ENCODE measurements around the gene DHRS13. TPM values are rescaled to one million over a fixed set of nuclear protein-coding genes. Genes with fewer than 3 reads are reported as not detected.

DHRS13 gene
- 10 to 100 TPM in 1 of 2 donors, 1 to 10 TPM in 1; 9.4 to 15.6 TPM for polyA plus RNA-seq

DNA sequence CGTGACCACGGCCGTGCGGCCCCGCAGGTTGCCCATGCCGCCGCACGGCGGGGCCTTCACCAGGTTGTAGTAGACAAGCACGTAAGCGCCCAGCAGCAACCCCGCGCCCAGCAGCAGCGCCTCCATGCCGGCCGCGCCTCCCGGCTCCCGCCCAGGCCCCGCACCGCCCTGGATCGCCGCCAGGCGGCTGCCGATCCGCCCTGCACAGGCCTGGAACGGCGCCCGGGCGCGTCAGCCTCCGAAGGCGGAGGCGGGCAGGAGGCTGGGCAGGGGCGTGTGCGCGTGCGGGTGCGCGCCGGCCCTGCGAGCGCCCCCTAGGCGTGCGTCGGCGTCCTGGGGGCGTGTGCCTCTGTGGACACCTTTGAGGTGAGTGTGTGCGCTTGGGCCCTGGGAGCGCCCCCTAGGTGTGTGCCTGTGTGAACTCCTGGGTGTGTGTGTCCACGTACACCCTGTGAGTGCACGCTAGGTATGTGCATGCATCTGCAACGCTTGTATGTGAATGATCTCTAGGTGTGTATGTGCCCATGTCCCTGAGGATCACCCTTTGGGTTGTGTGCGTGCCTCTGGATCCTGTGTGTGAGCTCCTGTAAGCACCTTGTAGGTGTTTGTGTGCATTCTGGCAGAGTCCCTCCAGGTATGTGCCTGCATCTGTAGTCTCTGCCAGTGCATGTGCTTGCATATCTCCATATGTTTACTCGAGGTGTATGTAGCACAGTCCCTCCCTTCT lies at the start of gene DHRS13:
DHRS13 (minus strand) TSS at position 261 of the 727 bp plus-strand sequence; CDS start at position 126, 135 bp downstream.
- Histone ChIP-seq H3K4me1 (ENCODE audit: control insufficient read depth in 2 of 2, insufficient read depth in 2 of 2, low read length in 1 of 2) (peaks cover 5 to 8% of the 10 kb centered on the region in 2 donors), H3K27ac (ENCODE audit: low read depth in 2 of 2, low read length in 1 of 2) (peak within 1 kb of the TSS; percentile 88 to 89), H3K4me3 (ENCODE audit: low read depth in 1 of 2, low read length in 2 of 2) (peak within 1 kb of the TSS; percentile 80 to 83), H3K27me3 (ENCODE audit: control insufficient read depth in 1 of 2, insufficient read depth in 2 of 2, low read length in 2 of 2) (no peaks in the 10 kb centered on the region), H3K36me3 (ENCODE audit: control insufficient read depth in 2 of 2, insufficient read depth in 2 of 2, low read length in 1 of 2) (peaks cover 0 to 15% of the 10 kb centered on the region in 2 donors), H3K9me3 (ENCODE audit: control insufficient read depth in 2 of 2, insufficient read depth in 1 of 2, low read depth in 1 of 2, low read length in 1 of 2) (no peaks in the 10 kb centered on the region)
- WGBS, 2 donors = 1% methylated on average over 50 to 55 of the region's 55 CpGs

- WGBS, 2 donors = 5% methylated on average over 36 of the region's 36 CpGs
- Histone ChIP-seq H3K9me3 (ENCODE audit: control insufficient read depth in 2 of 2, insufficient read depth in 1 of 2, low read depth in 1 of 2, low read length in 1 of 2) (no peaks in the 10 kb centered on the region), H3K4me1 (ENCODE audit: control insufficient read depth in 2 of 2, insufficient read depth in 2 of 2, low read length in 1 of 2) (no peaks in the 10 kb centered on the region), H3K4me3 (ENCODE audit: low read depth in 1 of 2, low read length in 2 of 2) (peak overlapping the region; percentile 55 to 59), H3K27ac (ENCODE audit: low read depth in 2 of 2, low read length in 1 of 2) (peak overlapping the region; percentile 98 to 99), H3K27me3 (ENCODE audit: control insufficient read depth in 1 of 2, insufficient read depth in 2 of 2, low read length in 2 of 2) (no peaks in the 10 kb centered on the region), H3K36me3 (ENCODE audit: control insufficient read depth in 2 of 2, insufficient read depth in 2 of 2, low read length in 1 of 2) (no peaks in the 10 kb centered on the region)
Measured at GRCh38 chr17:28951991-28952975, 49.4 kb upstream of the DHRS13 start.

DNA sequence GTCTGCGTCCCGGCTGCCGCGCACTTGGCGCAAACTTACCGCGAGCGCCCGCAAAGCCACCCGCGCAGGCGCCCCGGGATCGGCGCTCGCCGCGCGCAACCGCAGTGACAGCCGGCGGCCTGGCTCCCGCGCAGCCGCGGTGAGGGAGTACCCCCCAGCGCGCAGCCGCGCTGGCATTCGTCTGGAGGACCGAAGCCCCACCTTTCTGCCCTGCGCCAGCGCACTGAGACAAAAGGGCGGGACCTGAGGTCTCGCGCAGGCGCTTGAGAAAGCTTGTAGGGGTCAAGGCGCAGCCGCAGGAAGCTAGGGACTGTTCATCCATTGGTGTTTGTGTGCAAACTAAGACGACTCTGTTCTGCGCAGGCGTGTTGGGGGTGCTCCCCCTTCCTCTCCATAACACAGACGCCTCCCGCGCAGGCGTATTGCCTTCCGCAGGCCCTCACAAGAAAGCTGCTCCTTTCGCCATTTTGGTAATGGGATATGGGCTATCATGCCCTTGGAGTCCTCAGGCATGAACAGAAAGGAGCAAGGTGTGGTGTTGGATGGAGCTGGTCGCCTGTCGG lies 48.6 kb upstream of the DHRS13 start, which contains the start of gene PHF12:
PHF12 (minus strand) TSS at position 91 of the 563 bp plus-strand sequence. CDS start 558 bp downstream, outside the sequence.
- Histone ChIP-seq H3K9me3 (ENCODE audit: control insufficient read depth in 2 of 2, insufficient read depth in 1 of 2, low read depth in 1 of 2, low read length in 1 of 2) (no peaks in the 10 kb centered on the region), H3K36me3 (ENCODE audit: control insufficient read depth in 2 of 2, insufficient read depth in 2 of 2, low read length in 1 of 2) (no peaks in the 10 kb centered on the region), H3K4me1 (ENCODE audit: control insufficient read depth in 2 of 2, insufficient read depth in 2 of 2, low read length in 1 of 2) (no peaks in the 10 kb centered on the region), H3K4me3 (ENCODE audit: low read depth in 1 of 2, low read length in 2 of 2) (peak within 1 kb of the TSS; percentile 73 to 94), H3K27ac (ENCODE audit: low read depth in 2 of 2, low read length in 1 of 2) (peak within 1 kb of the TSS; percentile 98 to 99), H3K27me3 (ENCODE audit: control insufficient read depth in 1 of 2, insufficient read depth in 2 of 2, low read length in 2 of 2) (no peaks in the 10 kb centered on the region)
- 0% methylated on average over 50 to 51 of the region's 51 CpGs for WGBS, 2 donors

DNA sequence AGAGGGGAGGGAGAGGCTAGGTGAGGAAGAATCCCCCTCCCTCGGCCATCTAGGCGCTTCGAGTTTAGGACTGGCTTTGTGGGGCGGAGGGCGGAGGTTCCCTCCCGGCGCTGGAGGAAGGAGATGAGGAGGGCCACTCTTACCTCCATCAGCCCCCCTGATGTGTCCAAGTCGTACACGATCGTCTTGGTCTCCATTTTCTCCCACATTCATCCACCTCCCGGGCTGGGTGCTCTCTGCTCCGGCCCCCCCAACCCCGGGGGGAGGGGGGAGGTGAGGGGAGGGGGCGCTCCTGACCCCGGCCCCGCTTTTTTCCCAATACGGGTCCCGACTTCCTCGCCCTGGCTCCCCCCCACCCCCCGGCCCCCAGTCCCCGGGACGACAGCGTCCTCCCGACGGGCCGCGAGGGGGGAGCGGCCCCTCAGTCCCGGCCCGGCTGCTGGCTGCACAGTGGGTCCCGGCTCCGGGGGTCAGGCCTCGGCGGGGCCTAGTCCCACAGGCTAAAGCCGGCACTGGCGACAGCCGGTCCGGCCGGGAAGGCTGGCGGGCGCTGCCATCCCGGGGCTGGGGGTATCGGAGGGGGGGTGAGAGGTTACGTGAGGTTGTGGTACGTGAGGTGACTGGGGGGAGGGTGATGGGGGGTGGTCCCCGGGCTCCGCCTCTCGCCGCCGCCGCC lies 48.0 kb upstream of the DHRS13 start:
- no peaks in the 10 kb centered on the region for H3K27me3 ChIP-seq (ENCODE audit: control insufficient read depth in 1 of 2, insufficient read depth in 2 of 2, low read length in 2 of 2)
- no peaks in the 10 kb centered on the region for H3K4me1 ChIP-seq (ENCODE audit: control insufficient read depth in 2 of 2, insufficient read depth in 2 of 2, low read length in 1 of 2)
- H3K27ac ChIP-seq (ENCODE audit: low read depth in 2 of 2, low read length in 1 of 2) = peak overlapping the region; percentile 87 to 93
- H3K36me3 ChIP-seq (ENCODE audit: control insufficient read depth in 2 of 2, insufficient read depth in 2 of 2, low read length in 1 of 2) = no peaks in the 10 kb centered on the region
- H3K9me3 ChIP-seq (ENCODE audit: control insufficient read depth in 2 of 2, insufficient read depth in 1 of 2, low read depth in 1 of 2, low read length in 1 of 2) = no peaks in the 10 kb centered on the region
- 0 to 1% methylated on average over 37 to 50 of the region's 51 CpGs for WGBS, 2 donors
- peak overlapping the region; percentile 73 to 94 for H3K4me3 ChIP-seq (ENCODE audit: low read depth in 1 of 2, low read length in 2 of 2)

DNA sequence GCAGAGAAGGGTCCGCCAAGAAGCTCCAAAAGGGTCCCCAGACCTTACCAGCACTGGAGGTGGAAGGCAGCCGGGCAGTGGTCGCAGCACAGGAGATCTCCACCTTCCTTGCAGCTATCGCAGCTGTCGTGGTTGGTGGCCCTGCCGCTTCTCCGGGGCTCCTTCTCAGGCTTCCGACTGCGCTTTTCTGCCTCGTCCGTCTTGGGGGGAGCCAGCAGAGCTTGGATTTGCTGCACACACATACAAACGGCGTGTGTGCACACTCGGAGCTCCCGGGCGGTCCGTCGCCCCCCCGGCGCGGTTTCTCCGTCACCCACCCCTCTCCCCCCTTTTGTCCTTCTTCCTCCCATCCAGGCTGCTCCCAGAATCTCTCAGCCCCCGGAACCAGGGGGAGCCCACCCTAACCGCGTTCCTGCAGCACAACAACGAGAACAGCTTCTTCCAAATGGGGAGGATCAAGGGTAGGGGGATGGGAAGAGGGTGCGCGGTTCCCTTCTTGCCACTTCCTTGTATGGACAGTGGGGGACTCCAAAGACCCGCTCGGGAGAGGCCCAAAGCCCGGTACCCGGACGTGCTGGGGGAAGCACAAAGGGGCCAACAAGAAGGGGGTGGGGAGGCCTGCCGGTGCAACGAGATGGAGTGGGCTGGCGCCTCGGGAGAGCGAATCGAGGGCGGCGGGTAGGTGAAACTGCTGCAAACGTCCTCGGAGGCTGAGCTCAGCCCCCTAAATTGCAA lies 47.3 kb upstream of the DHRS13 start:
- WGBS, 2 donors = 0% methylated on average over 42 to 43 of the region's 43 CpGs
- Histone ChIP-seq H3K36me3 (ENCODE audit: control insufficient read depth in 2 of 2, insufficient read depth in 2 of 2, low read length in 1 of 2) (no peaks in the 10 kb centered on the region), H3K4me3 (ENCODE audit: low read depth in 1 of 2, low read length in 2 of 2) (peak overlapping the region; percentile 73 to 94), H3K27ac (ENCODE audit: low read depth in 2 of 2, low read length in 1 of 2) (peak overlapping the region; percentile 87 to 93), H3K27me3 (ENCODE audit: control insufficient read depth in 1 of 2, insufficient read depth in 2 of 2, low read length in 2 of 2) (no peaks in the 10 kb centered on the region), H3K9me3 (ENCODE audit: control insufficient read depth in 2 of 2, insufficient read depth in 1 of 2, low read depth in 1 of 2, low read length in 1 of 2) (no peaks in the 10 kb centered on the region), H3K4me1 (ENCODE audit: control insufficient read depth in 2 of 2, insufficient read depth in 2 of 2, low read length in 1 of 2) (no peaks in the 10 kb centered on the region)

- Histone ChIP-seq H3K9me3 (ENCODE audit: control insufficient read depth in 2 of 2, insufficient read depth in 1 of 2, low read depth in 1 of 2, low read length in 1 of 2) (no peaks in the 10 kb centered on the region), H3K27ac (ENCODE audit: low read depth in 2 of 2, low read length in 1 of 2) (peak overlapping the region; percentile 87 to 93), H3K4me1 (ENCODE audit: control insufficient read depth in 2 of 2, insufficient read depth in 2 of 2, low read length in 1 of 2) (no peaks in the 10 kb centered on the region), H3K27me3 (ENCODE audit: control insufficient read depth in 1 of 2, insufficient read depth in 2 of 2, low read length in 2 of 2) (no peaks in the 10 kb centered on the region), H3K4me3 (ENCODE audit: low read depth in 1 of 2, low read length in 2 of 2) (peak overlapping the region; percentile 73 to 94), H3K36me3 (ENCODE audit: control insufficient read depth in 2 of 2, insufficient read depth in 2 of 2, low read length in 1 of 2) (no peaks in the 10 kb centered on the region)
- WGBS, 2 donors = 0% methylated on average over 45 to 61 of the region's 61 CpGs
Measured at GRCh38 chr17:28949185-28950016, 46.5 kb upstream of the DHRS13 start.

GRCh38 chr17:28948873-28949184 lies 46.0 kb upstream of the DHRS13 start:
- no peaks in the 10 kb centered on the region for H3K27me3 ChIP-seq (ENCODE audit: control insufficient read depth in 1 of 2, insufficient read depth in 2 of 2, low read length in 2 of 2)
- peak overlapping the region; percentile 87 to 93 for H3K27ac ChIP-seq (ENCODE audit: low read depth in 2 of 2, low read length in 1 of 2)
- WGBS, 2 donors = 1 to 2% methylated on average over 15 of the region's 15 CpGs
- H3K4me3 ChIP-seq (ENCODE audit: low read depth in 1 of 2, low read length in 2 of 2) = peak overlapping the region; percentile 73 to 94
- H3K36me3 ChIP-seq (ENCODE audit: control insufficient read depth in 2 of 2, insufficient read depth in 2 of 2, low read length in 1 of 2) = no peaks in the 10 kb centered on the region
- H3K4me1 ChIP-seq (ENCODE audit: control insufficient read depth in 2 of 2, insufficient read depth in 2 of 2, low read length in 1 of 2) = no peaks in the 10 kb centered on the region
- H3K9me3 ChIP-seq (ENCODE audit: control insufficient read depth in 2 of 2, insufficient read depth in 1 of 2, low read depth in 1 of 2, low read length in 1 of 2) = no peaks in the 10 kb centered on the region

GRCh38 chr17:28948342-28948741 lies 45.5 kb upstream of the DHRS13 start:
- Histone ChIP-seq H3K4me3 (ENCODE audit: low read depth in 1 of 2, low read length in 2 of 2) (peak overlapping the region in 1 of 2 donors; percentile 94), H3K27ac (ENCODE audit: low read depth in 2 of 2, low read length in 1 of 2) (peak overlapping the region in 1 of 2 donors; percentile 87), H3K9me3 (ENCODE audit: control insufficient read depth in 2 of 2, insufficient read depth in 1 of 2, low read depth in 1 of 2, low read length in 1 of 2) (no peaks in the 10 kb centered on the region), H3K36me3 (ENCODE audit: control insufficient read depth in 2 of 2, insufficient read depth in 2 of 2, low read length in 1 of 2) (no peaks in the 10 kb centered on the region), H3K27me3 (ENCODE audit: control insufficient read depth in 1 of 2, insufficient read depth in 2 of 2, low read length in 2 of 2) (no peaks in the 10 kb centered on the region), H3K4me1 (ENCODE audit: control insufficient read depth in 2 of 2, insufficient read depth in 2 of 2, low read length in 1 of 2) (no peaks in the 10 kb centered on the region)
- 19% methylated on average over 4 of the region's 4 CpGs for WGBS, 2 donors

All from esophagus (tissue), 2 donors.